ENCODE measurements around the gene NXPH1.

NXPH1 gene

GRCh38 chr7:8536431-8536830, 103.0 kb downstream of the NXPH1 start:
- H3K27ac ChIP-seq (ENCODE audit: low read depth, low read length) = no peak overlapping the region
- no peaks in the 10 kb centered on the region for H4K20me1 ChIP-seq (ENCODE audit: control insufficient read depth, insufficient read depth, low read depth, low read length)
- H3K4me1 ChIP-seq (ENCODE audit: control insufficient read depth, low read length) = no peaks in the 10 kb centered on the region
- no peak overlapping the region for H3K4me3 ChIP-seq (ENCODE audit: low read length)
- H3K9me2 ChIP-seq (replicated peaks; ENCODE audit: control insufficient read depth, low read length) = no peaks in the 10 kb centered on the region
- no peaks in the 10 kb centered on the region for H3K36me3 ChIP-seq (ENCODE audit: control insufficient read depth, low read length)
- TF ChIP-seq EZH2phosphoT487 (IDR thresholded peaks at IDR 0.05; ENCODE audit: borderline replicate concordance, low read length) = no peak
- TF ChIP-seq CTCF (IDR thresholded peaks at IDR 0.05; ENCODE audit: low read depth, low read length, poor library complexity, severe bottlenecking) = no peak
- H3K9me3 ChIP-seq (ENCODE audit: control insufficient read depth, insufficient read depth, low read length) = no peaks in the 10 kb centered on the region
- no peaks in the 10 kb centered on the region for H3K79me2 ChIP-seq (ENCODE audit: control insufficient read depth, low read length)
- no peak overlapping the region for H3K4me2 ChIP-seq (ENCODE audit: low read length)
- H3F3A ChIP-seq (ENCODE audit: control insufficient read depth, insufficient read depth) = no peaks in the 10 kb centered on the region
- H3K27me3 ChIP-seq (ENCODE audit: control insufficient read depth, low read length) = no peaks in the 10 kb centered on the region

- no peak overlapping the region for H3K4me2 ChIP-seq (ENCODE audit: low read length)
- no peak overlapping the region for H3K4me3 ChIP-seq (ENCODE audit: low read length)
- no peaks in the 10 kb centered on the region for H3K9me3 ChIP-seq (ENCODE audit: control insufficient read depth, insufficient read depth, low read length)
- no peaks in the 10 kb centered on the region for H3K4me1 ChIP-seq (ENCODE audit: control insufficient read depth, low read length)
- H3K9me2 ChIP-seq (replicated peaks; ENCODE audit: control insufficient read depth, low read length) = no peaks in the 10 kb centered on the region
- H3K27me3 ChIP-seq (ENCODE audit: control insufficient read depth, low read length) = no peaks in the 10 kb centered on the region
- no peaks in the 10 kb centered on the region for H3K36me3 ChIP-seq (ENCODE audit: control insufficient read depth, low read length)
- TF ChIP-seq EZH2phosphoT487 (IDR thresholded peaks at IDR 0.05; ENCODE audit: borderline replicate concordance, low read length) = no peak
- no peak for TF ChIP-seq CTCF (IDR thresholded peaks at IDR 0.05; ENCODE audit: low read depth, low read length, poor library complexity, severe bottlenecking)
- H3K79me2 ChIP-seq (ENCODE audit: control insufficient read depth, low read length) = no peaks in the 10 kb centered on the region
- no peak overlapping the region for H3K27ac ChIP-seq (ENCODE audit: low read depth, low read length)
- no peaks in the 10 kb centered on the region for H4K20me1 ChIP-seq (ENCODE audit: control insufficient read depth, insufficient read depth, low read depth, low read length)
- no peaks in the 10 kb centered on the region for H3F3A ChIP-seq (ENCODE audit: control insufficient read depth, insufficient read depth)
These were observed 115.6 kb downstream of the NXPH1 start for GRCh38 chr7:8549046-8549445.

GRCh38 chr7:8560501-8560900, 127.1 kb downstream of the NXPH1 start:
- Histone ChIP-seq H3F3A (ENCODE audit: control insufficient read depth, insufficient read depth) (no peaks in the 10 kb centered on the region), H3K36me3 (ENCODE audit: control insufficient read depth, low read length) (no peaks in the 10 kb centered on the region), H3K4me3 (ENCODE audit: low read length) (no peak overlapping the region), H3K79me2 (ENCODE audit: control insufficient read depth, low read length) (no peaks in the 10 kb centered on the region), H3K9me2 (replicated peaks; ENCODE audit: control insufficient read depth, low read length) (no peaks in the 10 kb centered on the region), H3K4me2 (ENCODE audit: low read length) (no peak overlapping the region), H3K4me1 (ENCODE audit: control insufficient read depth, low read length) (no peaks in the 10 kb centered on the region), H4K20me1 (ENCODE audit: control insufficient read depth, insufficient read depth, low read depth, low read length) (no peaks in the 10 kb centered on the region), H3K9me3 (ENCODE audit: control insufficient read depth, insufficient read depth, low read length) (no peaks in the 10 kb centered on the region), H3K27ac (ENCODE audit: low read depth, low read length) (no peak overlapping the region), H3K27me3 (ENCODE audit: control insufficient read depth, low read length) (no peaks in the 10 kb centered on the region)
- TF ChIP-seq CTCF (IDR thresholded peaks at IDR 0.05; ENCODE audit: low read depth, low read length, poor library complexity, severe bottlenecking) (no peak), EZH2phosphoT487 (IDR thresholded peaks at IDR 0.05; ENCODE audit: borderline replicate concordance, low read length) (no peak)

GRCh38 chr7:8561449-8561848, 128.0 kb downstream of the NXPH1 start:
- no peak overlapping the region for H3K27ac ChIP-seq (ENCODE audit: low read depth, low read length)
- no peaks in the 10 kb centered on the region for H3K9me2 ChIP-seq (replicated peaks; ENCODE audit: control insufficient read depth, low read length)
- H3K4me3 ChIP-seq (ENCODE audit: low read length) = no peak overlapping the region
- TF ChIP-seq EZH2phosphoT487 (IDR thresholded peaks at IDR 0.05; ENCODE audit: borderline replicate concordance, low read length) (no peak), CTCF (IDR thresholded peaks at IDR 0.05; ENCODE audit: low read depth, low read length, poor library complexity, severe bottlenecking) (no peak)
- no peaks in the 10 kb centered on the region for H4K20me1 ChIP-seq (ENCODE audit: control insufficient read depth, insufficient read depth, low read depth, low read length)
- H3K79me2 ChIP-seq (ENCODE audit: control insufficient read depth, low read length) = no peaks in the 10 kb centered on the region
- no peaks in the 10 kb centered on the region for H3K4me1 ChIP-seq (ENCODE audit: control insufficient read depth, low read length)
- no peaks in the 10 kb centered on the region for H3K9me3 ChIP-seq (ENCODE audit: control insufficient read depth, insufficient read depth, low read length)
- no peak overlapping the region for H3K4me2 ChIP-seq (ENCODE audit: low read length)
- no peaks in the 10 kb centered on the region for H3F3A ChIP-seq (ENCODE audit: control insufficient read depth, insufficient read depth)
- H3K36me3 ChIP-seq (ENCODE audit: control insufficient read depth, low read length) = no peaks in the 10 kb centered on the region
- H3K27me3 ChIP-seq (ENCODE audit: control insufficient read depth, low read length) = no peaks in the 10 kb centered on the region
